NCI-H1048 (cell line): ENCODE data around the gene CBX8.

Experiments
- DNase-seq: peaks from one replicate; lab custom pipeline; 2025; lab: John Stamatoyannopoulos, UW

Gene CBX8

DNA sequence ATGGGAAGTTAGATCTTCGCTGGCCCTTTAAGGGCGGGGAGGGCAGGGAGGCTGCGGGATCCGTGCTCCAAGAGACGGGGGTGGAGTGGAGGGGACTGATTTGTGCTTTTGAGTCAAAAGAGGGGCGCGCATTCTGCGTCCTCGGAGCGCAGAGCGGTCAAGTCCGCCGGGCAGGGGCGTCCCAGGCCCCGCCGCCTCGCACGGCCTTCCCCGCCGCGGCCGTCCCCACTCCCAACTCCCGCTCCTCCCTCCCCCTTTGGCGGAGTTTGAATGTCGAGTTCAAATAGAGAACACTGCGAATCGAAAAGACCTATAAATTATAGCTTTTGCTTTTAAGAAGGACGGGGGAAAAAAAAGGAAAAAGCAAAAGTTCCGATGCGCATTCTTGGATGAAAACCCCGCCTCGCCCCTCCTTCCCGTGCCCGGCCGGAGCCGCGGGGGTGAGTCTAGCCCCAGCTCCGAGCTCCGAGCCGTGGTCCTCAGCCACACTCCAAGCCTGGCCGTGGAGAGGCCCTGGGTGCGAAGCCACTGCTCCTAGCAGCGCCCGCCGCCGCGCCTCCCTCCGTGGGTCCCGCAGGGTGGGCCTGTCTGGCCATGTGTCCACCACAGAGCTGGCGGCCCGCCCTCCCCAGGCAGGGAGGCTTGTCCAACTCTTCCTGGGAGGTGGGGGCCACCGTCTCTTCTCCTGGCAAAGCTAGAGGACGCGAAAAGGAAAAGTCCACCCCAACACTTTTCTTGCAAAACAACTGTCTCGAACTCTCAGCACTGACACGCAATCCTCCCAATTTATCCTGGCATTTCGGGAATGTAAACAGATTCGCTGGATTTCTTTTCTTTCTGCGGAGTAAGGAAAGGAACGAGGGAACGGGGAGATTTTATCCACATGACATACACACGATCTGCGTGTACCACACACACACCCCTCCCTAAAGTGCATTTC is 3.6 kb downstream of the CBX8 start:
- no peak for DNase-seq

- DNase-seq, result no peak
Measured at GRCh38 chr17:79792341-79792871, 4.5 kb downstream of the CBX8 start.

DNA sequence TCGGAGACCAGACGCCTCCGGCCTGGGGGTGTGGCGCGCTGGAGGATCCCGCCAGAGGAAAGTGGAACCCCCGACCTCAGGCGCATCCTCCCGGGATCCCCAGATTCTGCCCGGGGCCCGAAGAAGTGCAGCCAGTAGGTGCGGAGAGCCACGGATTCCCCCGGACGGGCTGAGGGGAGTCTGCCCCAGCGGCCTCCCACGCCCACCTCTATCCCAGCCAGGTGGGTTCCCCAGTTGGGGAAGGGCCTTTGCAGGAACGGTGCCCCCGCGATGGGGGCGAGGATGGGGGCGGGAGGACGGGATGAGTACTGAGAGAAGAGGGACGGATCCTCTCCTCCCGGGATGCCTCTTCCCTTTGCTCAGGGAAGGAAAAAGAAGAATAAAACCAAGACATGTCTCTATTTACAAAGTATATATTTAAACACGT is 5.1 kb downstream of the CBX8 start:
- no peak for DNase-seq

- no peak for DNase-seq
Measured at GRCh38 chr17:79790805-79791734, 5.8 kb downstream of the CBX8 start.

DNA sequence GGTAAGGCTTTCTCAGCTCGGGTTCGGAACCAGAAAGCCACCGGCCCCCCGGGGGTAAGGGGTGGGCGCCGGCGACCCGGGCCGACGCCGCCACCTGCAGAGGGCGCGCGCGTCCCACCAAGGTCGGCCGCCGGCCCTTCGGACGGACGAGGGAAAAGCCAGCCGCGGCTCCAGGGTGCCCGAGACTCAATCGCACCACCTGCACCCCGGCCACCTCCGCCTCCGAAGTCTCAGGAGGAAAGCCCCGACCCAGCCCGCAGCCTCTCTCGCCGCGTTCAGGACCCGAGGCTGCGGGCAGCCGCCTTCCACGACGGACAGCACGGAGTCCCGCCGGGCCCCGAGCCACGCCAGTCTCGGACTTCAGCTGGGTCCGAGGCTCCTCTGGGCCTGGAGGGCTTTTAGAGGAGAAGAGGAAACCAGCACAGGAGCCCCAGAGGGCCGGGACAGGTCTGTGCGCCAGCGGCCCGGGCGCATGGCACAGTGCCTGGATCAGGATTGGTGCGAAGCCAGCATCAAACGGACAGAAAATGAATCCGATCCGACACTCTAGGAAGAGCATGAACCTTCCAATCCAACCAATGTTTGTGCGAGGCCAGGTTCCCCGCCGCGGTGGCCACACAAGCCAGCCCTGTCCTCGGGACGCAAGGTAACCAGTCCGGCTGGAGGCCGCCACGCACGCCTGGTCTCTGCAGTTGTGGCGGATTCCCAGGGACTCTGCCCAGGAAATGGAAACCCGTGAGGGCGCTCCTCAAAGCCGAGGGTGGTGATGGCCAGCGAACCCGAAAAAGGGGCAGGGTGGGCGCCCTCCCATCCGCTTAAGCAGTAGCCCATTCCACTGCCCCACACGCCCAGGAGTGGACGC is 6.7 kb downstream of the CBX8 start:
- DNase-seq, result no peak

DNA sequence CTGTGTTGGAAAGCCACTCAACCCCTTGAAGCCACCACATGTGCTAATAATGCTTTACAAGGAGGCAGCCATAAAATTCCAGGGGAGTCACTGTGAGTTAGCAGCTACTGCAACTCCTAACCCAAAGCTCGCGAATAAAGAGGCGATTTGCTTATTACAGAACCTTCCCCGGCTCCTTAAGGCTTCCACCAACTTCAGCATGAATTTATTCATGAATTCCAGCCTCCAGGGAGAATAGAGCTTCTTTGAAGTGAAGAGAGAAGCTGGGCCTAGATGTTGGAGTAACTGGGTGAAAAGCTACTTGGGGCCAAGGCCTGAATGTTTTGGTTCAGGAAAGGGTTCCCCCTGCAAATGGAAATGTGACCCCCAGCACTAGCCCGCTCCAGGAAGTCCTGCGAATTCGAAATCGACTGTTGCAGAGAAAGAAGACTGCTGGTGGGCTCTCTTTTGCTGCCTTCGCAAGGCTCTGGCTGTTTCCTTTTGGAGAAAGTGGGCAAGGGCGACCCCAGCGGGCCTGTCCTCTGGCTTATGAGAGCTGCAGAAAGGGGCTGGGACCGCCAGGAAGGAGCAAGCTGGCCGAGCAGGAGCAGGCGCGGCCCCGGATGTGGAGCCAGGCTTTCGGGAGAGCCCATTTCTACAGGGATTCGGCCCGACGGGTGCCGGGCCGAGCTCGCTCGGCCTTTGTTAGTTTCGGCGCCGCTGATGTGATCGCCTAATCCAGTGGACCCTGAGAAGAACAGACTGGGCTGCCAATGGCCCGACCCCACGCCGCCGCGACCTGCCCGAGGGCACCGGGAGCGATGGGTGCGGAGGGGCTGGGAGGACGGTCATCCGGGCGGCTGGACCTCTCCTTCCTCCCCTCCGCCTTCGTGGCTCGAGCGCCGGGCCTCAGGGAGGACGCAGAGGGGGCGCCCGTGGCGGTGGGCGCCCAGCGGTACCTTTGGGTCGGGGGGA is 7.6 kb downstream of the CBX8 start:
- no peak for DNase-seq

GRCh38 chr17:79788455-79788854 is 8.4 kb downstream of the CBX8 start:
- no peak for DNase-seq

DNA sequence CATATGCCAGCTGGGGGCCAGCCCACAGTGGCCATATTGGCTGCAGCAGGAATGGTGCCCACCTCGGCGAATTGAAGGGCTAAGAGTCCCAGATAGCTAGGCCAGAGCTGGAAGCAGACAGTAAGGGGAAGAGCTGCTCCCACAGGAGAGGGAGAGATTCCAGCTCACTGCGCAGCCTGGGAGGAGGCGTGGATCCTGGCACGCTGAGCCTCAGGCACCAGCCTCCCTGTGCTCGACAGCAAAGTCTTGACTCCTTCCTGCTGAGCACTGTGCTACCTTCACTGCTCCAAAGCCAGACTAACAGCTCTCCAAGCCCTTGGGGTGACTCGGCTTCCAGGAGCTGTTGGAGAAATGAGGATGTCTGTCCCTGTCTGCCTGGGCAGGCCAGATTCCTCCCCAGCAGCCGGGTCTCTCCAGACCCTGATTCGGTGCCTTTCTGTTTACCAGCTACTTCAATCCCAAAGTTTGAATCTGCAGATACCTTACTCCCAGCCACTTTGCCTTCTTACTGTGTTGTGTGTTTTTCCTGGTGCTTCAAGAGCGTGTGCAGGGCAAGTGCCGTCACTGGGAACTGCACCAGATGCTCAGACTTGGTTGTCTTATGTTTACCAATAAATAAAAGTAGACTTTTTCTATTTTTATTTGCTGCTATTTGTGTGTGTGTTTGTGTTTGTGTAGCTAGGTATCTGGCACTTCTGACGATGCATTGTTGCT is 9.8 kb downstream of the CBX8 start:
- DNase-seq, result no peak

DNA sequence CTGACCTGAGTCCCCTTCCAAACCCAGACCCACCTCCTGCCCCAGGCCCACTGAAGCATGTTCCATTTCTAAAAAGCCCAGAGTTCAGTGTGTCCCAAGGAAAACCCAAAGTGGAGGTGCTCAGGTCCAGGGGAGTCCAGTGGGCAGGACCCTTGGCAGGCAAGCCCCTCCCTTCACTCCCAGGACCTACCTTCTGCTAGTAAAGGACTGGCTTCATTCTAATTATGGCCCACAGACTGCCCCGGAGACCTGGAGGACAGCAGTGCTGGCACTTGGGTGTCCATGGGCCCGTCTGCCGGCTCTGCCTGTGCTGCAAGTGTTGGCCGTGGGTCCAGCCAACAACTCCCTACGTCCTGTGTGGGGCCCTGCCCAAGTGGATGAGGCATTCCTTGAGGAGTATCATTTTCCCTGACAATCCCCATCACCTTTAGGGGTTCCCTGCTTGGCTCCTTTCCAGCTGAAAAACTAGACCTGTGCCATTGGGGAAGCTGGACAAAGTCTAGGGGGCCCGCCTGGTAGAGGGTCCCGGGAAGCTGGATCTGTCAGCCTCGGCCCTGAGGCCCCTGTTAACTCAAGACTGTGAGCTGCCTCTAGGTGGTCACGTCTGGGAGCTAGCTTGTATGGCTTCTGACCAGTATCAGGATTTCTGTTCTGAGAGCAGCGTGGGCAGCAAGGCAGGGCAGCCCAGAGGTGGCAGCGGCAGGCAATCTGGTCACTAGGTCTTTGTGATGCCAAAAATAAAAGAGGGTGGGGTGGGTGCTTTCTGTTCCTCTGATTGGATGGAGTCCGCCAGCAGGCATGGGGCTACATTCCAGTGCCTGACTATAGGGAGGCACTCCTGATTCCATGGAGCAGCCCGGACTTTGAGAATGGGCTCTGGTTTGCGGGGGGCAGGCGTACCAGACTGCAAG is 10.7 kb downstream of the CBX8 start:
- DNase-seq, result no peak

- DNase-seq, result no peak
Measured at GRCh38 chr17:79785017-79785899, 11.6 kb downstream of the CBX8 start.

DNA sequence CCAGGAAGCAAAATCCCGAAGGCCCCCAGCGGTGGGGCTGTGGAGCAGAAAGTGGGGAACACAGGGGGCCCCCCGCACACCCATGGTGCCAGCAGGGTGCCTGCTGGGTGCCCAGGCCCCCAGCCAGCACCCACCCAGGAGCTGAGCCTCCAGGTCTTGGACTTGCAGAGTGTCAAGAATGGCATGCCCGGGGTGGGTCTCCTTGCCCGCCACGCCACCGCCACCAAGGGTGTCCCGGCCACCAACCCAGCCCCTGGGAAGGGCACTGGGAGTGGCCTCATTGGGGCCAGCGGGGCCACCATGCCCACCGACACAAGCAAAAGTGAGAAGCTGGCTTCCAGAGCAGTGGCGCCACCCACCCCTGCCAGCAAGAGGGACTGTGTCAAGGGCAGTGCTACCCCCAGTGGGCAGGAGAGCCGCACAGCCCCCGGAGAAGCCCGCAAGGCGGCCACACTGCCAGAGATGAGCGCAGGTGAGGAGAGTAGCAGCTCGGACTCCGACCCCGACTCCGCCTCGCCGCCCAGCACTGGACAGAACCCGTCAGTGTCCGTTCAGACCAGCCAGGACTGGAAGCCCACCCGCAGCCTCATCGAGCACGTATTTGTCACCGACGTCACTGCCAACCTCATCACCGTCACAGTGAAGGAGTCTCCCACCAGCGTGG is 12.4 kb downstream of the CBX8 start:
- DNase-seq, result no peak

DNA sequence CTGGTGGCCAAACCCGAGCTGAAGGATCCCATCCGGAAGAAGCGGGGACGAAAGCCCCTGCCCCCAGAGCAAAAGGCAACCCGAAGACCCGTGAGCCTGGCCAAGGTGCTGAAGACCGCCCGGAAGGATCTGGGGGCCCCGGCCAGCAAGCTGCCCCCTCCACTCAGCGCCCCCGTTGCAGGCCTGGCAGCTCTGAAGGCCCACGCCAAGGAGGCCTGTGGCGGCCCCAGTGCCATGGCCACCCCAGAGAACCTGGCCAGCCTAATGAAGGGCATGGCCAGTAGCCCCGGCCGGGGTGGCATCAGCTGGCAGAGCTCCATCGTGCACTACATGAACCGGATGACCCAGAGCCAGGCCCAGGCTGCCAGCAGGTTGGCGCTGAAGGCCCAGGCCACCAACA is 13.0 kb downstream of the CBX8 start:
- no peak for DNase-seq

DNA sequence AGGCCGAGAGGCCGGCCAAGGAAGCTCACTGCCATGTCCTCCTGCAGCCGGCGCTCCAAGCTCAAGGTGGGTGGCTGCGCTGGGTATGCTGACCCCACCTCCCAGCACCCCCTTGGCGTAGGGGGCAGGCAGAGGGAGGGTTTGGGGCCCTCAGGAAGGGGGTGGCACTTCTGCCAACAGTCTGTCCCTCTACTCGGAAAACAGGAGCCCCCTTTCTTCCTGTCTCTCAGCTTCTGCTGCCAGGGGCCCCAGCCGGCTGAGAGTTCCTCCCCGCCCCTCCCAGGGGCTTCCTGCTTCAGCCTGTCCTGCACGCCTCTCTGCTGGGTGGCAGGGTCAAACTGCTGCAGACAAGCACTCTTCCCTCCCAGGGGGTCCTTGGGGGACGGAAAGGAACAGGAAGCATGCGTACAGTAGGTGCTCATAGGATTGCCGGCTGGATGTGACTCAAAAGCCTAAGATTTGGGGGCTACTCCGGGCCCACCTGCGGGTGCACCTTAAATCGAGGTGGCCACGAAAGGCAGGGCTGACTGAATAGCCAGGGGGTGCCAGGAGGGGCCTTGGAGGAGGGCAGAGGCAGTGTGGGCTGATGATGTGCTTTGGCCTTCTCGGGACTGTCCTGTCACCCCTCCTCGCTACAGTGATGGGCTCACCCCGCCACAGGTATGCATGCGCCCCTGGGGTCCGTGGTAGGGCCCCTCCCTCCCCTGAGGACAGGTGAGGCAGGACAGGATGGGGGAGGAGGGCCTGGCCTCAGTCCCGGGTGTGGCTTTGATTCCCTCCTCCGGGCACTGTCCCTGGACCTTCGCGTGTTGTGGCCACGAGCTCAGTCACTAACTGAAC is 14.9 kb downstream of the CBX8 start:
- no peak for DNase-seq

DNA sequence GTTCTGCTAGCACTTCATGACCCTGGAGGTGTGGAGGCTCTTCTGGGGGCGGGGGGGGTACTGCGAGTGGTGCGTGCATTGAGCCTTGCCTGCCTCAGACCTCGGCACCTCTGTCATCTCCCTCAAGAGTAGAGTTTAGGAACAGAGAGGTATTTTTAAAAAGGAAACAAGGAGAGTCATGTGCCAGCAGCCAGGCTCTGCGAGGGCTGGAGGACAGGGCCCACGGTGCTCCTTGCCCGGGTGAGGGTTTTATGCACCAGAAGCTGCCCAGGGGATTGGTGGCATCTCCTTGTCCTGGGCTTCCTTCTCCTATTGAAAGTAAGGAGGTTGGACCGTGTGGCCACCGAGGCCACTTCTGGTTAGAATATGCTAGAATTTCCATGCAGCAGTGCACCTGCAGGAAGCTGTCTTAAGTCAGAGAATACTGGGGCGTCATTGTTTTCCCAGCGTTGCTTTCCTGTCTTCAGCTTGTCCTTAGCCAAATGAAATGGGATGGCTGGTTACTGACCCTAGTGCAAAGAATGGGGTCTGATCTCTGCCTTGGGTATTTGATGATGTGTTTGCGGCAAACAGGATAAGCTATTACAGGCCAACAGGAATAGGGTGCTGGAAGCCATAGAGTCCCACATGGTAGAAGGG is 15.7 kb downstream of the CBX8 start:
- DNase-seq, result no peak

DNA sequence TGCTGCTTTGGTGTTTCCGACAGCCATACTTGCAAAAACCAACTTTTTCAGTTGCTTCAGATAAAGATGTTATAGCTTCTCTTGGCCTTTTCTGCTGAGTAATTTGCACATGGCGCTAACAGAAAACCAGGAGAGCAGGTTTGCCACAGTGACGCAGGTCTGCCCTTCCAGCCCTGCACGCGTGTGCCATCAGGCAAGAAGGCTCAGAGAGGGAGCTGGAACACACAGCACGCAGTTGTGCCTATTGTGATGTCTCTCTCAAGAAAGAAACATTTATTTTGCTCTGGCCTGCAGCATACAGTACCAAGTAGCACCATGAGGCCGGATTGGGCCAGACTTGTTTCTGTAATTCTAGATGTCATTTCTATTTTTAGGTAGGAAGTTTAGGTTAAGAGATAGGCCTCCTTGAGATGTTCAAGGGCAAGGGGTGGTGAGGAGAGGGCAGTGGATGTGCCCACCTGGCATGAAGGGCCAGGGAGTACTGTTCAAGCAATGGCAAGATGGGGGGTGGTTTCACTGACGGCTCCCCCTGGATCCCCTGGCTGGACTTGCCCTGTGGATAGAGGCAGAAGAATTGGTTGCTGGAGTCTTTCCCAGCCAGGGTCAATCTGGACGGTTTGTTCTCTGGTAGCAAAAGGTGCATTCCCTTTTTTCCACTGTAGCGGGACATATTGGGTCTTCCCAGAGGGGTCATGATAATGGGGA is 17.1 kb downstream of the CBX8 start:
- DNase-seq, result no peak
